ENCODE data around the gene SCFD2. TPM values are rescaled to one million over a fixed set of nuclear protein-coding genes. Genes with fewer than 3 reads are reported as not detected.

The SCFD2 gene
- total and polyA plus RNA-seq, 2 donors (not counting 3 experiments of a cell fraction or from before 2014, with no cell fraction given) = 12.3 to 22.8 TPM

DNA sequence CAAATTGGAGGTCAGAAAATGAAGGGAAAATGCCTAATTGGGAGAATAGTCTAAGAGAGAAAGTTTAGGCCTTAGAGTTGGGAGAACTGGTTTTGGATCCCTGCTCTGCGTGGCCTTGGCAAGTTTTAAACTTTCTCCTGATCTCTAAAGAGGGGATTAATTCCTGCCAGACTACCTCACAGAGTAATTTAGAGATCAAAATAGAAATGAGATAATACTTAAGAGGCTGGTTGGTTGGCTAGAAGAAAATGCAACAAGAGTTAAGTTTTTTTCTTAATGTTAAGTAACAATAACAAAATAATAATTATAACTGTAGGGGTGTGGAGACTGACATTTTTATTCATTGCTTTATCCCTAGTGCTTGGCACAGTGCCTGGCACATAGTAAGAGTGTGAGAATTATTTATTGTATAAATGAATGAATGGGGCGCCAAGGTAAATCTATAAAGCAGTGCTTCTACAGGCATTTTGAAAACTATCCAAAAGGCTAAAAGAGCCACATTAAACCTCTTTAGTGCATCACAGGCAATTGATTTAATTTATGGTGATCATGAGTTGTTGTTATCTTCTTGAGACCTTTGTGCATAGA lies 343.3 kb downstream of the SCFD2 start:
- no peaks in the 10 kb centered on the region for H3K79me2 ChIP-seq (ENCODE audit: control insufficient read depth, insufficient read depth, low read length)
- H3K27me3 ChIP-seq (ENCODE audit: control insufficient read depth in 2 of 2, insufficient read depth in 2 of 2, low read length in 2 of 2) = no peaks in the 10 kb centered on the region
- no peaks in the 10 kb centered on the region for H3K36me3 ChIP-seq (ENCODE audit: control insufficient read depth in 2 of 2, extremely low read depth in 1 of 2, insufficient read depth in 2 of 2, low read length in 2 of 2)
- ChIA-PET POLR2A (no interaction called here), CTCF (no interaction called here)
- DNase-seq (ENCODE audit: low read depth, low spot score) (no peak), FAIRE-seq (no peak)
- peaks cover 6% of the 10 kb centered on the region for H3K4me1 ChIP-seq (ENCODE audit: control insufficient read depth, extremely low read depth, insufficient read depth, low read length)
- no peak overlapping the region for H3K9ac ChIP-seq (replicated peaks; ENCODE audit: extremely low read depth, insufficient read depth, low read length)
- dilution Hi-C loops (cut with MboI; ENCODE audit: extremely low pct_ligation_motif_present, low sequenced_read_pairs) (no loop called here), intact Hi-C loops (cut with micrococcal nuclease) (no loop called here)
- BruUV-seq (replicated peaks) = no TSS peak
- H3K27ac ChIP-seq (ENCODE audit: insufficient read depth, low read depth, low read length) = no peak overlapping the region
- H3K9me1 ChIP-seq (replicated peaks; ENCODE audit: control insufficient read depth, extremely low read depth, insufficient read depth, low read length) = no peaks in the 10 kb centered on the region
- no peaks in the 10 kb centered on the region for H4K20me1 ChIP-seq (replicated peaks; ENCODE audit: control insufficient read depth, extremely low read depth, insufficient read depth, low read length)
- H3K4me2 ChIP-seq (ENCODE audit: insufficient read depth, low read length) = no peak overlapping the region
- TF ChIP-seq POLR2A (IDR thresholded peaks at IDR 0.05; ENCODE audit: low read depth, low read length) (no peak), POLR2AphosphoS5 (IDR thresholded peaks at IDR 0.05; ENCODE audit: insufficient read depth, low read depth, low read length) (no peak), CTCF (IDR thresholded peaks at IDR 0.05; ENCODE audit: extremely low read depth in 1 of 2, insufficient read depth in 1 of 2, low read depth in 1 of 2, low read length in 2 of 2) (no peak), EZH2 (IDR thresholded peaks at IDR 0.05; ENCODE audit: borderline replicate concordance, low read depth, low read length, severe bottlenecking) (no peak), GATA2 (IDR thresholded peaks at IDR 0.05; ENCODE audit: insufficient read depth, insufficient read length, low read depth, low read length) (no peak), MYC (IDR thresholded peaks at IDR 0.05; ENCODE audit: low read depth, low read length) (no peak), FOS (IDR thresholded peaks at IDR 0.05; ENCODE audit: borderline replicate concordance, insufficient read depth, low read length) (no peak), JUN (IDR thresholded peaks at IDR 0.05; ENCODE audit: borderline replicate concordance, insufficient read depth, insufficient read length, low read depth) (no peak)
- TF ChIP-seq, protein P1, sequence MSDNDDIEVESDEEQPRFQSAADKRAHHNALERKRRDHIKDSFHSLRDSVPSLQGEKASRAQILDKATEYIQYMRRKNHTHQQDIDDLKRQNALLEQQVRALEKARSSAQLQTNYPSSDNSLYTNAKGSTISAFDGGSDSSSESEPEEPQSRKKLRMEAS (IDR thresholded peaks at IDR 0.05; ENCODE audit: insufficient read depth, insufficient read length) = no peak
- no peaks in the 10 kb centered on the region for H3K9me3 ChIP-seq (replicated peaks; ENCODE audit: control insufficient read depth, insufficient read depth, low read length)
- H2AFZ ChIP-seq (ENCODE audit: low read depth, low read length) = no peak overlapping the region
- H3K4me3 ChIP-seq (replicated peaks in 1 of 3; ENCODE audit: insufficient read depth in 1 of 3, low read depth in 1 of 3, low read length in 3 of 3) = no peak overlapping the region
